LNCAP (cell line): ENCODE measurements around the gene PCGF6.

ENCODE experiments used
- TF ChIP-seq, protein P1 (sequence below): fragments of 450-650 bp; IDR thresholded peaks from 2 replicates; pipeline ENCODE4 v1.5.1; 2017; ENCODE audit warnings: mild to moderate bottlenecking

Gene PCGF6

DNA sequence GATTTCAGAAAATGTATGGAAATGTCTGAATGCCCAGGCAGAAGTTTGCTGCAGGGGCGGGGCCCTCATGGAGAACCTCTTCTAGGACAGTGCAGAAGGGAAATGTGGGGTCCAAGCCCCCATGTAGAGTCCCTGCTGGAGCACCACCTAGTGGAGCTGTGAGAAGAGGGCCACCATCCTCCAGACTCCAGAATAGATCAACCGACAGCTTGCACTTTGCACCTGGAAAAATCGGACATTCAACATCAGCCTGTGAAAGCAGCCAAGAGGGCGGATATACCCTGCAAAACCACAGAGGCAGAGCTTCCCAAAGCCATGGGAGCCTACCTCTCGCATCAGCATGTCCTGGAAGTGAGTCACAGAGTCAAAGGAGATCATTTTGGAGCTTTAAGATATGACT is 91.0 kb downstream of the PCGF6 start:
- TF ChIP-seq, protein P1, sequence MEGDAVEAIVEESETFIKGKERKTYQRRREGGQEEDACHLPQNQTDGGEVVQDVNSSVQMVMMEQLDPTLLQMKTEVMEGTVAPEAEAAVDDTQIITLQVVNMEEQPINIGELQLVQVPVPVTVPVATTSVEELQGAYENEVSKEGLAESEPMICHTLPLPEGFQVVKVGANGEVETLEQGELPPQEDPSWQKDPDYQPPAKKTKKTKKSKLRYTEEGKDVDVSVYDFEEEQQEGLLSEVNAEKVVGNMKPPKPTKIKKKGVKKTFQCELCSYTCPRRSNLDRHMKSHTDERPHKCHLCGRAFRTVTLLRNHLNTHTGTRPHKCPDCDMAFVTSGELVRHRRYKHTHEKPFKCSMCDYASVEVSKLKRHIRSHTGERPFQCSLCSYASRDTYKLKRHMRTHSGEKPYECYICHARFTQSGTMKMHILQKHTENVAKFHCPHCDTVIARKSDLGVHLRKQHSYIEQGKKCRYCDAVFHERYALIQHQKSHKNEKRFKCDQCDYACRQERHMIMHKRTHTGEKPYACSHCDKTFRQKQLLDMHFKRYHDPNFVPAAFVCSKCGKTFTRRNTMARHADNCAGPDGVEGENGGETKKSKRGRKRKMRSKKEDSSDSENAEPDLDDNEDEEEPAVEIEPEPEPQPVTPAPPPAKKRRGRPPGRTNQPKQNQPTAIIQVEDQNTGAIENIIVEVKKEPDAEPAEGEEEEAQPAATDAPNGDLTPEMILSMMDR, result no peak

DNA sequence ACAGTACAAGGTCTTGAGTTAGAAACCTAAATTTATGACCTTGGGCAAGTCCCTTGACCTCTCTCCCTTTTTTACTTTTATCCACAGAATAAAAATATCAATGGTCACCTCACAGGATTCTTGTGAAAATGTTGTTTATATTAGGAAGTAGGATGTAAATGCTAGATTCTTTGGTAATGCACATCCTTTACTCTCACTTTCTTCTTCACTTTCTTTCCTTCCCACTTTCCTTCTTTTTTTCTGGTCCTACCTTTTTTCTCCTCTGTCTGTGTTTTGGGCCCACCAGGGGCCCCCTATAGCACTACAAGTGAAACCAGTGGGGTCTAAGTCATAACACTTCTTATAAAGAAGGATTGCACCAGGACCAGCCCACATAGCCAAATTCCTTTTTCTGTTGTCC is 93.1 kb downstream of the PCGF6 start:
- TF ChIP-seq, protein P1, result no peak

DNA sequence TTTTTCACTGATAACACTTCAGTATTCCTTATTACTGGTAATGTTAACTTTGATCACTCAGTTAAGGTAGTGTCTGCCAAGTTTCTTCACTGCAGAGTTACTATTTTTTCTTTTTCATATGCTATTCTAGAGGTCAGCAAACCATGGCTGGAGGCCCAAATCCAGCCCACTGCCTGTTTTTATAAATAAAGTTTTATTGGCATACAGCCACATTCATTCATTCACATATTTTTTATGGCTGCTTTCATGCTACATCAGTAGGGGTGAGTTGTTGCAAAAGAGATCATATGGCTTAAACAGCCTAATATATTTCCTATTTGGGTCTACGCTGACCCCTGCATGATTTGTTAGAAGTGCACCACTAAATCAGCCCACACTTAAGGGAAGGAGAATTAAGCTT is 94.3 kb downstream of the PCGF6 start:
- TF ChIP-seq, protein P1, result no peak

DNA sequence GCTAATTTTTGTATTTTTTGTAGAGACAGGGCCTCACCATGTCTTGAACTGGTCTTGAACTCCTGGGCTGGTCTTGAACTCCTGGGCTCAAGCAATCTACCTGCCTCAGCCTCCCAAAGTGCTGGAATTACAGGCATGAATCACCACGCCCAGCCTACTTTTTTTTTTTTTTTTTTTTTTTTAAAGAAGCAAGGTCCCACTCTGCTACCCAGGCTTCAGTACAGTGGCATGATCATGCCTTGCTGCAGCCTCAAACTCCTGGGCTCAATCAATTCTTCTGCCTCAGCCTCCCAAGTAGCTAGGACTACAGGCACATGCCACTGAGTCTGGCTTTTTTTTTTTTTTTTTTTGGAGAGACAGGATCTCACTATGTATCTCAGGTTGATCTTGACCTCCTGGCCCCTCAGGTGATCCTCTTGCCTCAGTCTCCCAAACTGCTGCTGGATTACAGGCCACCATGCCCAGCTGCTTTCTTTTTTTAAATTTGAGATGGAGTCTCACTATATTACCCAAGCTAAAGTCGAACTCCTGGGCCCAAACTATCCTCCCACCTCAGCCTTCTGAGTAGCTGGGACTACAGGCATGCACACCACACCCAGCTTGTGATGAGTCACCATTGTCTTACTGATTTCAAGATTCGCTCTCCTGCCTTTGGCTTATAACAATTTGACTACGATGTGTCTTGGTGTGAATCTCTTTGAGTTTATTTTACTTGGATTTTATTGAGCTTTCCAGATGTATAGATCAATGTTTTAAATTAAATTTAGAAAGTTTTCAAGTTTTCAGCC is 96.2 kb downstream of the PCGF6 start:
- TF ChIP-seq, protein P1, result no peak

DNA sequence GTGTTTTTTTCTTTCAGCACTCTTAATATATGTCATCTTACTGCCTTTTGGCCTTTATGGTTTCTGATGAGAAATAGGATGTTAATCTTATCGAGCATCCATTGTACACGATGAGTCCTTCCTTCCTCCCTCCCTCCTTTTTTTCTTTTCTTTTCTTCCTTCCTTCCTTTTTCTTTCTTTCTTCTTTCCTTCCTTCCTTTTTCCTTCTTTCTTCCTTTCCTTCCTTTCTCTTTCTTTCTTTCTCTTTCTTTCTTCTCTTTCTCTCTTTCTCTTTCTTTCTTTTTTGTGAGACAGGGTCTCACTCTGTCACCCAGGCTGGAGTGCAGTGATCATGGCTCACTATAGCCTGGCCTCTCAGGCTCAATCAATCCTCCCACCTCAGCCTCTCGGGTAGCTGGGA is 96.8 kb downstream of the PCGF6 start:
- TF ChIP-seq, protein P1, result no peak
